Gastroesophageal sphincter (tissue), 4 donors: Measurements from ENCODE around the gene LRP1-AS. TPM values are rescaled to one million over a fixed set of nuclear protein-coding genes. Genes with fewer than 3 reads are reported as not detected.

Experiments used
- ATAC-seq: fragments of 150-250 bp; one replicate; pipeline ENCODE4 v1.9.1; 2016; ENCODE audit warnings: mild to moderate bottlenecking, moderate library complexity
- H3K27ac ChIP-seq, 4 donors: fragments of 200-600 bp; sonication (generic) in 3 of 4; 1 replicate in 3 of 4; 2 replicates in 1 of 4; pipeline ENCODE4 v1.5.1; 2016 to 2019
- H3K27me3 ChIP-seq: fragments of 200-600 bp; sonication (generic); one replicate; pipeline ENCODE4 v1.5.1; 2019
- H3K36me3 ChIP-seq, 2 donors: fragments of 200-600 bp; sonication (generic); one replicate each; pipeline ENCODE4 v1.5.1; 2019; ENCODE audit warnings: control low read depth in 1 of 2
- H3K4me1 ChIP-seq, 3 donors: fragments of 200-600 bp; sonication (generic); 1 replicate in 2 of 3; 2 replicates in 1 of 3; pipeline ENCODE4 v1.5.1; 2016 to 2019; ENCODE audit warnings: control low read depth in 2 of 3
- H3K4me3 ChIP-seq, 2 donors: fragments of 200-600 bp; sonication (generic); one replicate each; pipeline ENCODE4 v1.5.1; 2019; ENCODE audit warnings: mild to moderate bottlenecking in 1 of 2, moderate library complexity in 1 of 2
- H3K9me3 ChIP-seq, 3 donors: fragments of 200-600 bp; sonication (generic); one replicate each; pipeline ENCODE4 v1.5.1; 2017 to 2019; ENCODE audit warnings: control low read depth in 2 of 3
- CTCF ChIP-seq, 4 experiments: fragments of 200-600 bp in 2 of 4; fragments of 450-650 bp in 2 of 4; sonication (generic) in 1 of 4; IDR thresholded peaks; one replicate each; pipeline ENCODE4 v1.5.1; 2017 to 2019; ENCODE audit warnings: antibody characterized with exemption in 4 of 4, mild to moderate bottlenecking in 2 of 4, moderate library complexity in 2 of 4
- EP300 ChIP-seq: sonication (generic); formaldehyde crosslinking; IDR thresholded peaks from one replicate; pipeline ENCODE4 v1.6.1; 2017; ENCODE audit warnings: antibody characterized with exemption, mild to moderate bottlenecking
- POLR2A ChIP-seq, 2 donors: fragments of 450-650 bp; IDR thresholded peaks; one replicate each; pipeline ENCODE4 v1.6.1; 2017; ENCODE audit warnings: antibody characterized with exemption in 2 of 2, mild to moderate bottlenecking in 2 of 2, moderate library complexity in 1 of 2
- POLR2AphosphoS5 ChIP-seq: sonication (generic); formaldehyde crosslinking; IDR thresholded peaks from one replicate; pipeline ENCODE4 v1.6.1; 2017; ENCODE audit warnings: antibody characterized with exemption
- WGBS, 2 donors: methylation state at CpG; one replicate each; pipeline ENCODE4 v1.1.5; 2018; ENCODE audit warnings: low coverage in 1 of 2; 5-methylcytosine and 5-hydroxymethylcytosine counted together
- total RNA-seq, 4 donors: library from RNA; depleted of rRNA; stranded (reverse); fragments of >200 nt; gene quantifications; one replicate each; pipeline ENCODE4 v1.1.0, GENCODE V29; 2016

LRP1-AS gene
- total RNA-seq, 4 donors from 2014 or later: not detected

DNA sequence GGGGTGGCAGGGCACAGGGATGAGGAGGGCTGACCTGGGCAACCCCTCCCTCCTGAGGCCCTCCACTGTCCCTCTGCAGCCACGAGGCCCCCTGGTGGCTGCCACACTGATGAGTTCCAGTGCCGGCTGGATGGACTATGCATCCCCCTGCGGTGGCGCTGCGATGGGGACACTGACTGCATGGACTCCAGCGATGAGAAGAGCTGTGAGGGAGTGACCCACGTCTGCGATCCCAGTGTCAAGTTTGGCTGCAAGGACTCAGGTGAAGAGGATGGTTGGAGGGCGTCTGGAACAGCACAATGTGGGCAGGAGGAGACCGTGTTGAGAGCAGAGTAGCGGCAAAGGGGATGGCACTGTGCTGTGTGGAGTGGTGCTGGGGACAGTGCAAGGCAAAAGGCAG is 25.7 kb upstream of the LRP1-AS start:
- Histone ChIP-seq H3K27ac (peak overlapping the region in 1 of 4 donors; percentile 48), H3K9me3 (no peaks in the 10 kb centered on the region), H3K4me1 (peaks cover 0 to 27% (median 0%) of the 10 kb centered on the region in 3 donors), H3K27me3 (no peaks in the 10 kb centered on the region), H3K36me3 (peaks cover 0 to 93% of the 10 kb centered on the region in 2 donors), H3K4me3 (no peak overlapping the region)
- WGBS, 2 donors: 50 to 82% methylated on average over 4 of the region's 11 CpGs
- ATAC-seq: no peak
- TF ChIP-seq POLR2A (IDR thresholded peaks at IDR 0.05) (no peak), CTCF (IDR thresholded peaks at IDR 0.05) (peak in 3 of 4 experiments; percentile 51 to 62 (median 54)), EP300 (no peak), POLR2AphosphoS5 (no peak)

DNA sequence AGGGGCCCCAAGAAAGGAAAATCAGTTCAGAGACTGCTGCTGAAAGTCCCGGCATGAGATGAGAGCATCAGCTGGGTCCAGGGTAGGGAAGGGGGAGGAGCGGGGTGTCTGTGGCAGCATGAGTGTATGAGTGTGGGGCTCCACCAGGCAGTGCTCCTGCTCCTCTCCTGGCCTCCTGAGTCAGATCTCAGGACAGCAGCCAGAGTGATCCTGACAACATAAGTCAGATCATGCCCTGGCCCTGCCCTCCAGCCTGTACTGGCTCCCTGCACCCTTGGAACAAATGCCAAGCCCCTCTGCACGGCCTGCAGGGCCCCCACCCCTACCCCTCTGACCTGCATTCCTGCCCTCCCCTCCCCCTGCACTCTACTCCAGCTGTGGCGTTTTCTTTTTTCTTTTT is 24.2 kb upstream of the LRP1-AS start:
- H3K36me3 ChIP-seq: peaks cover 0 to 93% of the 10 kb centered on the region in 2 donors
- WGBS, 2 donors: 34 to 45% methylated on average over 2 to 3 of the region's 4 CpGs
- ATAC-seq: peak; percentile 40
- H3K27ac ChIP-seq: peak overlapping the region in 3 of 4 donors; percentile 43 to 50 (median 47)
- TF ChIP-seq POLR2A (IDR thresholded peaks at IDR 0.05): no peak
- no peak for TF ChIP-seq POLR2AphosphoS5
- H3K4me1 ChIP-seq: peaks cover 0 to 27% (median 0%) of the 10 kb centered on the region in 3 donors
- H3K27me3 ChIP-seq: no peaks in the 10 kb centered on the region
- no peaks in the 10 kb centered on the region for H3K9me3 ChIP-seq
- H3K4me3 ChIP-seq: no peak overlapping the region

DNA sequence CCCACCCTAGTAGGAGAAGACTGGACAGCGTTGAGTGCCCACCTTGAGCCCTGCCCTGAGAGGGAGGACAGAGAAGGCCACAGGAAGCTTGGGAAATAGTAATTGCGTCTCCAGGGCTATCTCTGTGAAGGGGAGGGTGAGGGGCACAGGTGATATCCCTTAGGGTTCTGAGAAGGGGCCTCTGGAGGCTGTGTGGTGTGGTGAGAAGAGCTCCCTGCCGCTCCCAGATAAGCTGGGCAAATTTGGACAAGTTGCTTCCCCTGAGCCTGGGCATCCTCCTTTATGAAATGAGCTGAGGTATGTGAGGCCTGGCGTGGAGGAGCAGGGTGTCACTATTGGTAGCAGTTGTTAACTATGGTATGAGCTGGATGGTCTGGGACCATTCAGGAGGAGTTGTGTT is 23.5 kb upstream of the LRP1-AS start:
- H3K9me3 ChIP-seq: no peaks in the 10 kb centered on the region
- peaks cover 0 to 25% (median 0%) of the 10 kb centered on the region in 3 donors for H3K4me1 ChIP-seq
- no peak for TF ChIP-seq POLR2A (IDR thresholded peaks at IDR 0.05)
- no peak for TF ChIP-seq POLR2AphosphoS5
- no peak for TF ChIP-seq CTCF (IDR thresholded peaks at IDR 0.05)
- no peak for TF ChIP-seq EP300
- peaks cover 0 to 93% of the 10 kb centered on the region in 2 donors for H3K36me3 ChIP-seq
- no peaks in the 10 kb centered on the region for H3K27me3 ChIP-seq
- no peak for ATAC-seq
- WGBS, 2 donors: 100% methylated on average over 2 of the region's 4 CpGs; no CpG with 5 or more reads in 1 of the 2 donors
- H3K27ac ChIP-seq: peak overlapping the region in 3 of 4 donors; percentile 43 to 50 (median 47)
- H3K4me3 ChIP-seq: no peak overlapping the region

GRCh38 chr12:57170408-57170807 is 23.0 kb upstream of the LRP1-AS start:
- peaks cover 0 to 93% of the 10 kb centered on the region in 2 donors for H3K36me3 ChIP-seq
- no peaks in the 10 kb centered on the region for H3K27me3 ChIP-seq
- H3K4me3 ChIP-seq: no peak overlapping the region
- 80 to 91% methylated on average over 1 of the region's 1 CpG for WGBS, 2 donors
- TF ChIP-seq EP300 (no peak), CTCF (IDR thresholded peaks at IDR 0.05) (no peak), POLR2A (IDR thresholded peaks at IDR 0.05) (no peak), POLR2AphosphoS5 (no peak)
- H3K9me3 ChIP-seq: no peaks in the 10 kb centered on the region
- peaks cover 0 to 20% (median 0%) of the 10 kb centered on the region in 3 donors for H3K4me1 ChIP-seq
- ATAC-seq: no peak
- peak overlapping the region in 1 of 4 donors; percentile 50 for H3K27ac ChIP-seq

GRCh38 chr12:57169969-57170368 is 22.6 kb upstream of the LRP1-AS start:
- Histone ChIP-seq H3K27me3 (no peaks in the 10 kb centered on the region), H3K36me3 (peaks cover 0 to 93% of the 10 kb centered on the region in 2 donors), H3K4me3 (no peak overlapping the region), H3K4me1 (peaks cover 0 to 16% (median 0%) of the 10 kb centered on the region in 3 donors), H3K27ac (no peak overlapping the region), H3K9me3 (no peaks in the 10 kb centered on the region)
- TF ChIP-seq POLR2AphosphoS5 (no peak), EP300 (no peak), POLR2A (IDR thresholded peaks at IDR 0.05) (no peak), CTCF (IDR thresholded peaks at IDR 0.05) (no peak)
- ATAC-seq: no peak
- WGBS, 2 donors: 62 to 73% methylated on average over 4 to 6 of the region's 7 CpGs
